Measurements from ENCODE around the gene SOAT2.
"Not testable (repeated sequence)": the region's sequence is repeated elsewhere in the genome, so short reads cannot be mapped to it uniquely, and the experiment has no call there.

Gene SOAT2

GRCh38 chr12:53112431-53112830 lies 9.1 kb downstream of the SOAT2 start:
- not testable (repeated sequence) for DNase-seq

- no peak for DNase-seq
These were observed 9.9 kb downstream of the SOAT2 start for GRCh38 chr12:53113136-53113705.

GRCh38 chr12:53113951-53114350 lies 10.7 kb downstream of the SOAT2 start:
- no peak for DNase-seq

DNA sequence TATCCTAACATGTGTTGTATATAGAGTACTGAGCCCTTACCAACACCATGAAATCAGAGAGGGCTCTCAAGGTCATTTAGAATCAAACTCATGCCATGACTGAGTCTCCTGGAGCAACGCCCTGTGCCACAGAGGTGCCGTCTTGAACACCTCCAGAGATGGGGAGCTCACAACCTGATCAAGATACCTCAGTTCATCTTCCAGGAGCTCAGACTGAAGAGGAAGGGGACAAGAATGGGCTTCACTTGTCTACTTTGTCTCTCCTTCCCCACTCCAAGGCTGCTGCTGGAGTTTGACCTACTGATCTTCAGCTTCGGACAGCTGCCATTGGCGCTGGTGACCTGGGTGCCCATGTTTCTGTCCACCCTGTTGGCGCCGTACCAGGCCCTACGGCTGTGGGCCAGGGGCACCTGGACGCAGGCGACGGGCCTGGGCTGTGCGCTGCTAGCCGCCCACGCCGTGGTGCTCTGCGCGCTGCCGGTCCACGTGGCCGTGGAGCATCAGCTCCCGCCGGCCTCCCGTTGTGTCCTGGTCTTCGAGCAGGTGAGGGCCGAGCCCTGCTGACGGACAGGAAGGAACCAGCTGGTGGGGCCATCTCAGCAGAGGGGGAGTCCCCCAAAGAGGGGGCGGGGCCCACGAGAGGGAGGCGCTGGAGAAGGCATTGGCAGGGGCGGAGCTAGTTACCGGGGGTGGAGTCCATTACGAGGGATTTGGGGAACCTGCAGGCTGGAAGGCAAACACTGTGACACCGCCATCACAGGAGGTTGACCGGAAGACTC lies 12.0 kb downstream of the SOAT2 start:
- DNase-seq, result no peak

- DNase-seq, result no peak
These were observed 12.8 kb downstream of the SOAT2 start for GRCh38 chr12:53115891-53116648.

DNA sequence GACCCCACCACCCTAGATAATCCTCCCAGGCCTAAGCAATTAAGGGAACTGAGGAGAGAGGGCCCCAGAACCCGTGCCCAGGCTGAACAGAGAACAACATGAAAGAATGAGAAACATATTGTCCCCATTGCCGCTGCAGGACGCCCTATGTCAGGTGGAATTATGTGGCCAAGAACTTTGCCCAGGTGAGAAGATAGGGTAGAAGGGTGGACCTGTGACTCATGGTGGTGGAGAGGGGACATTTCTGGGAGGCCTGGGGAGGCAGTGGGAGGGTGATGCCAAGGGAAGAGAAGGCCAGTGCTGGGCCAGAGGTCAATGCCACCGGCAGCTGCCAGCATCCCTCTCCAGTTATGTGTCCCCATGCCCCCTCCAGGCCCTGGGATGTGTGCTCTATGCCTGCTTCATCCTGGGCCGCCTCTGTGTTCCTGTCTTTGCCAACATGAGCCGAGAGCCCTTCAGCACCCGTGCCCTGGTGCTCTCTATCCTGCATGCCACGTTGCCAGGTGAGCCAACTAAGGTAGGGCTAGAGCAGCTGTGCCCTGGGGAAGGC lies 15.5 kb downstream of the SOAT2 start:
- no peak for DNase-seq

- DNase-seq, result no peak
These were observed 17.6 kb downstream of the SOAT2 start for GRCh38 chr12:53120685-53121525.

GRCh38 chr12:53122961-53123468 lies 19.7 kb downstream of the SOAT2 start:
- no peak for DNase-seq

GRCh38 chr12:53123578-53124351 lies 20.5 kb downstream of the SOAT2 start:
- no peak for DNase-seq

DNA sequence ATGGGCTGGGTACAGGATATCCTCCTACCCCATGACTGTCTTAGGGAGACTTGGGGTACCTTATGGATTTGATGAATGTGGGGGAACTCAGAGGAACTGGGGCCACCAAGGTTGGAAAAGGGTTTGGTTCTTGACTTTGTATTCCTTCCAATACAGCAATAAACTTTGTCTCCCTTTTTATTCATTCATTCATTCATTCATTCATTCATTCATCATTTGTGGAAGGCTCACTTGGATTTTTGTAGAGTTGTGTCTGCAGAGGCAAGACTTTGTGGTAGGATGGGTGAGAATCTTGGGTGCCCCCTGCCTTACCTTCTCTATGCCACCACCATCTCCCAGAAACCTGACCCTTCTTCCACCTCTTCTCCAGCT lies 21.1 kb downstream of the SOAT2 start:
- no peak for DNase-seq

DNA sequence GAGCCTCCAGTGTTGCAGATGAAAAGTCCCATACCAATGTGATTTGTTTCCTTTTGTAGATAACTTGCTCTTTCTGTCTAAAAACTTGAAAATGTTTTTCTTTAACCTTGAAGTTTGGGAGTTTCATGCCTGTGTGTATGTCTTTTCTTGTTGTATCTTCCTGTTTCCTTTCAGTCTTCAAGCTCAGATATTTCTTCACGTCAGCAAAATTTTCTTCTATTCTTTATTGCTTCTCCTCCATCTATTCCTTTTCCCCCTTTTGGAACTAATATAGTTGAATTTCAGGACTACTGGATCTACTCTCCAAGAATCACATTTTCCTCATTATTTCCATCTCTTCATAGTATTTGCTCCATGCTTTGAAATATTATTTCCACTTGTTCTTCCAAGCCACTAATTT lies 23.9 kb downstream of the SOAT2 start:
- no peak for DNase-seq

DNA sequence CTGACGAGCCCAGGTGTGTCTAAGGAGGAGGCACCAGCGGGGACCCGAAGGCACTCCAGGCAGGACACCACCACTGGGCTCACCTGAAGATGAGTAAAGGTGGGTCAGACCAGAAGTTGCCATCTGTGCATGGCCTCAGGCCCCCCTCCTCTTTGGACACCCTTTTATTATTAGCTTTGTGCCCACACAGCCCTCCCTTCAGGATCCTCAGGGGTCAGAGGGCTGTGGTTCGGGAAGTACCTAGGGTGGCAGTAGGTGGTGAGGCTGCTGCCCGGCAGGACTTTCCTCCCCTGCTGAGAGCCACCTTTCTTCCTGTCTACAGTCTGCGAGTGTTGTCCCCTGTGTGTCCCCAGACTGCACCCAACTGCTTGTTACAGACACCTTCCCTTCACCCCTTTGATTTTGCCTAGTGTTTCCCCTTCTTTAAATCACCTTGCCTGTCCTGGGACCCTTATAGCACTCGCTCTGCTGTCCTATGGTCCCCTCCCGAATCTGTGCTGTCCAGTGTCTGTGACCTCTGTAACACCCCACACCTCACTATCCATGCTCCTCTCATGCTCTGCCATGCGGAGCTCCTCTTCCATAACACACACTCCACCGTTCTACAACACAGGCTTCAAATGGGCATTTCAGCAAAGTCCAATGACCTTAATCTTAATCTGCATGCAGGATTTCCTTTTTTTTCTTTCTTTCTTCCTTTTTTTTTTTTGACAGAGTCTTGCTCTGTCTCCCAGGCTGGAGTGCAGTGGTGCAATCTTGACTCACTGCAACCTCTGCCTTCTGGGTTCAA lies 25.7 kb downstream of the SOAT2 start:
- no peak for DNase-seq

- DNase-seq, result no peak
These were observed 28.6 kb downstream of the SOAT2 start for GRCh38 chr12:53131844-53132243.

DNA sequence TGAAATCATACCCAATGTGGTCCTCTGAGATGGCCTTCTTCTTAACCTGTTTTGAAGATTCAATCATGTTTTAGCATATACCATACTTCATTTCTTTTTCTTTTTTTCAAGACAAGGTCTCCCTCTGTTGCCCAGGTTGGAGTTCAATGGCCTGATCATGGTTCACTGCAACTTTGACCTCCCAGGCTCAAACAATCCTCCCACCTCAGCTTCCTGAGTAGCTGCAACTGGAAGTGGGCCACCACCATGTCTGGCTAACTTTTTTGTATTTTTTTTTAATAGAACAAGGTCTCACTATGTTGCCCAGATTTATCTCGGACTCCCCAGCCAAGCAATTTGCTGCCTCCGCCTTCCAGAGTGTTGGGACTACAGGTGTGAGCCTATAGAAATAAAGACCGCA lies 30.4 kb downstream of the SOAT2 start:
- DNase-seq, result no peak

DNA sequence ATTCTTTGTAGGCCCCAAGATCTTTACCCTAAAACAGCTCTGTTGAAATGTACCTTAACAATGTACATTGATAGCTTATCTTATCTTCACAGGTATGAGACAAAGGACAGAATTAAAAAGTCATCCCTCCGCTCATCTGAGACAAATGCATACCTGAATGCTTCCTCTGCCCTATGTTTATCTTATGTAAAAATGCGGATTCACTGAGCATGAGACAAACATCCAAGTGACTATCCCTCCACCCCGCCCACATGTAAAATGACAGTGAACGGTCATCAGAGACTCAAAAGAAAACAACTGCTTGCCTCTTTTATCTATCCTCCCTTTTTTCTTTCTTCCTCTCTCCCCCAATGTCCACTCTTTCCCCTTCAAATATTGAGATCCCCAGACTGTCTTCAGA lies 40.1 kb downstream of the SOAT2 start:
- no peak for DNase-seq

- no peak for DNase-seq
These were observed 42.3 kb downstream of the SOAT2 start for GRCh38 chr12:53145383-53146260.

DNA sequence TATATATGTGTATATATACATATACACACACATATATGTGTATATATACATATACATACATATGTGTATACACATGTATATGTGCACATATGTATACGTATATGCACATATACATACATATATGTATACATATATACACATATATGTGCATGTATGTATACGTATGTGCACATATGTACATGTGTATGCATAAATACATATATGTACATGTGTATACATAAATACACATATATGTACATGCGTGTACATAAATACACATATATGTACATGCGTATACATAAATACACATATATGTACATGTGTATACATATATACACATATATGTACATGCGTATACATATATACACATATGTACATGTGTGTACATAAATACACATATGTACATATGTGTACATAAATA lies 43.9 kb downstream of the SOAT2 start:
- DNase-seq, result no peak

- no peak for DNase-seq
These were observed 44.4 kb downstream of the SOAT2 start for GRCh38 chr12:53147653-53148052.

DNA sequence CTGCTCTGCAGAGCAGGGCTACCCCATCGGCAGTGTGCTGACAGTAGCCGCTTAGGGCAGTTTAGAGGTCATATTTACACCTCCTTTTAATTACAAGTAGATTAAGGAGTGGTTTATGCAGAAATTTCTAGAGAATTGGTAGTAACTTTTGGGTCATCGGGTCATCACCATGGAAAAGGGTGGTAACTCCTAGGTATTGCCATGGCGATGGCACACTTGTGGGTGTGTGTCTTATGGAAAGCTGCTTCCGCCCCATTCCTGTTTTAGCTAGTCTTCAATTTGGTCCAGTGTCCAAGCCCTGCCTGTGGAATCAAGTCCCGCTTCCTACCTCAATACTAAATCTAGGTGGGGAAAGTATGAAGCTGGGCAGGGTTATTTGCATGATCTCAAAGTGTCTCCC lies 47.8 kb downstream of the SOAT2 start:
- DNase-seq, result no peak

DNA sequence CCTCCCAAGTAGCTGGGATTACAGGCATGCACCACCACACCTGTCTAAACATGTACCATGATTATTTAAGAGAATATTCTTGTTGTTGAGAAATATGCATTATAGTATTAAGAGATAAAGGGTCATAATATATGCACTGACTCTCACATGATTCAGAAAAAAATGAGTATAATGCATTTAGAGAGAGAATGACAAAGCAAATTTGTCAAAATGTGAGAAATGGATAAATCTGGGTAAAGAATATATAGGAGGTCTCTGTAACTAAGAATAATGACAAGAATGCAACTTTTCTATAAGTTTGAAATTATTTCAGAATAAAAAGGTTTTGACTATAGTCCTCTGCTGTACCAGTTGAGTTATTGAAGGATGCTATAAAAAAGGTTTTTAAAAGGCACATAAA lies 49.1 kb downstream of the SOAT2 start:
- DNase-seq, result no peak

All from NCI-H1417 treated with DMSO at 0.1 percent for 48 hours (cell line).